ENCODE results near the gene TMC2.

TMC2 gene

GRCh38 chr20:2602746-2603145, 66.4 kb downstream of the TMC2 start:
- no peaks in the 10 kb centered on the region for H3K9me2 ChIP-seq (replicated peaks; ENCODE audit: insufficient read depth, low read length)
- no peak overlapping the region for H3K9ac ChIP-seq (ENCODE audit: low read length)
- no peaks in the 10 kb centered on the region for H3K36me3 ChIP-seq (ENCODE audit: low read length)
- H3K9me3 ChIP-seq (ENCODE audit: insufficient read depth, low read length): no peaks in the 10 kb centered on the region
- no peaks in the 10 kb centered on the region for H3K79me2 ChIP-seq (ENCODE audit: insufficient read depth, low read length)
- H3K4me3 ChIP-seq (ENCODE audit: insufficient read depth, low read length, poor library complexity, severe bottlenecking): no peak overlapping the region
- no peak overlapping the region for H3K27ac ChIP-seq (ENCODE audit: low read depth, low read length)
- peak overlapping the region; percentile 29 for H2AFZ ChIP-seq (ENCODE audit: low read depth, low read length, severe bottlenecking)
- H3K27me3 ChIP-seq (ENCODE audit: low read length): no peaks in the 10 kb centered on the region
- H3K4me2 ChIP-seq (ENCODE audit: low read depth, low read length, poor library complexity, severe bottlenecking): no peak overlapping the region
- TF ChIP-seq EZH2phosphoT487 (conservative IDR thresholded peaks at IDR 0.05; ENCODE audit: low read length): no peak
- no peaks in the 10 kb centered on the region for H4K20me1 ChIP-seq (ENCODE audit: low read depth, low read length)
- no peaks in the 10 kb centered on the region for H3F3A ChIP-seq (ENCODE audit: insufficient read depth)

- TF ChIP-seq CTCF (IDR thresholded peaks at IDR 0.05; ENCODE audit: insufficient read depth, low read length, poor library complexity, severe bottlenecking): no peak
- TF ChIP-seq EZH2phosphoT487 (conservative IDR thresholded peaks at IDR 0.05; ENCODE audit: low read length): no peak
- H3K79me2 ChIP-seq (ENCODE audit: insufficient read depth, low read length): no peaks in the 10 kb centered on the region
These were observed 67.6 kb downstream of the TMC2 start for GRCh38 chr20:2603816-2604505.

GRCh38 chr20:2604506-2604835, 68.1 kb downstream of the TMC2 start:
- no peaks in the 10 kb centered on the region for H3K27me3 ChIP-seq (ENCODE audit: low read length)
- no peaks in the 10 kb centered on the region for H3K9me3 ChIP-seq (ENCODE audit: insufficient read depth, low read length)
- H3K4me2 ChIP-seq (ENCODE audit: low read depth, low read length, poor library complexity, severe bottlenecking): no peak overlapping the region
- H2AFZ ChIP-seq (ENCODE audit: low read depth, low read length, severe bottlenecking): no peak overlapping the region
- no peak overlapping the region for H3K27ac ChIP-seq (ENCODE audit: low read depth, low read length)
- H3F3A ChIP-seq (ENCODE audit: insufficient read depth): no peaks in the 10 kb centered on the region
- no peaks in the 10 kb centered on the region for H3K9me2 ChIP-seq (replicated peaks; ENCODE audit: insufficient read depth, low read length)
- no peaks in the 10 kb centered on the region for H3K36me3 ChIP-seq (ENCODE audit: low read length)
- no peaks in the 10 kb centered on the region for H3K79me2 ChIP-seq (ENCODE audit: insufficient read depth, low read length)
- TF ChIP-seq CTCF (IDR thresholded peaks at IDR 0.05; ENCODE audit: insufficient read depth, low read length, poor library complexity, severe bottlenecking) (no peak), EZH2phosphoT487 (conservative IDR thresholded peaks at IDR 0.05; ENCODE audit: low read length) (no peak)
- H4K20me1 ChIP-seq (ENCODE audit: low read depth, low read length): no peaks in the 10 kb centered on the region
- H3K9ac ChIP-seq (ENCODE audit: low read length): no peak overlapping the region
- no peak overlapping the region for H3K4me3 ChIP-seq (ENCODE audit: insufficient read depth, low read length, poor library complexity, severe bottlenecking)

More at GRCh38 chr20:2603816-2604505, 67.6 kb downstream of the TMC2 start:
- no peak overlapping the region for H3K9ac ChIP-seq (ENCODE audit: low read length)
- H3K36me3 ChIP-seq (ENCODE audit: low read length): no peaks in the 10 kb centered on the region
- no peak overlapping the region for H3K4me3 ChIP-seq (ENCODE audit: insufficient read depth, low read length, poor library complexity, severe bottlenecking)
- H3K4me2 ChIP-seq (ENCODE audit: low read depth, low read length, poor library complexity, severe bottlenecking): no peak overlapping the region
- no peaks in the 10 kb centered on the region for H3F3A ChIP-seq (ENCODE audit: insufficient read depth)
- no peak overlapping the region for H3K27ac ChIP-seq (ENCODE audit: low read depth, low read length)
- no peaks in the 10 kb centered on the region for H3K27me3 ChIP-seq (ENCODE audit: low read length)
- H3K9me3 ChIP-seq (ENCODE audit: insufficient read depth, low read length): no peaks in the 10 kb centered on the region
- H2AFZ ChIP-seq (ENCODE audit: low read depth, low read length, severe bottlenecking): no peak overlapping the region
- no peaks in the 10 kb centered on the region for H3K9me2 ChIP-seq (replicated peaks; ENCODE audit: insufficient read depth, low read length)
- H4K20me1 ChIP-seq (ENCODE audit: low read depth, low read length): no peaks in the 10 kb centered on the region

GRCh38 chr20:2606507-2607006, 70.2 kb downstream of the TMC2 start:
- Histone ChIP-seq H3K79me2 (ENCODE audit: insufficient read depth, low read length) (no peaks in the 10 kb centered on the region), H3K27me3 (ENCODE audit: low read length) (no peaks in the 10 kb centered on the region), H3K9ac (ENCODE audit: low read length) (no peak overlapping the region), H4K20me1 (ENCODE audit: low read depth, low read length) (no peaks in the 10 kb centered on the region), H3K9me3 (ENCODE audit: insufficient read depth, low read length) (no peaks in the 10 kb centered on the region), H2AFZ (ENCODE audit: low read depth, low read length, severe bottlenecking) (no peak overlapping the region), H3K4me3 (ENCODE audit: insufficient read depth, low read length, poor library complexity, severe bottlenecking) (no peak overlapping the region), H3F3A (ENCODE audit: insufficient read depth) (no peaks in the 10 kb centered on the region), H3K27ac (ENCODE audit: low read depth, low read length) (no peak overlapping the region), H3K9me2 (replicated peaks; ENCODE audit: insufficient read depth, low read length) (no peaks in the 10 kb centered on the region), H3K4me2 (ENCODE audit: low read depth, low read length, poor library complexity, severe bottlenecking) (no peak overlapping the region), H3K36me3 (ENCODE audit: low read length) (no peaks in the 10 kb centered on the region)
- no peak for TF ChIP-seq CTCF (IDR thresholded peaks at IDR 0.05; ENCODE audit: insufficient read depth, low read length, poor library complexity, severe bottlenecking)
- no peak for TF ChIP-seq EZH2phosphoT487 (conservative IDR thresholded peaks at IDR 0.05; ENCODE audit: low read length)
